GM12801 (cell line): ENCODE data around the gene XYLT2.

Source experiments
- CTCF ChIP-seq: IDR thresholded peaks from one replicate; pipeline ENCODE4 v1.5.1; 2011; ENCODE audit warnings: control low read depth; ENCODE audit not compliant: insufficient read length; ENCODE audit errors: extremely low read depth

Gene XYLT2

GRCh38 chr17:50365165-50365564, 19.2 kb downstream of the XYLT2 start:
- no peak for TF ChIP-seq CTCF

DNA sequence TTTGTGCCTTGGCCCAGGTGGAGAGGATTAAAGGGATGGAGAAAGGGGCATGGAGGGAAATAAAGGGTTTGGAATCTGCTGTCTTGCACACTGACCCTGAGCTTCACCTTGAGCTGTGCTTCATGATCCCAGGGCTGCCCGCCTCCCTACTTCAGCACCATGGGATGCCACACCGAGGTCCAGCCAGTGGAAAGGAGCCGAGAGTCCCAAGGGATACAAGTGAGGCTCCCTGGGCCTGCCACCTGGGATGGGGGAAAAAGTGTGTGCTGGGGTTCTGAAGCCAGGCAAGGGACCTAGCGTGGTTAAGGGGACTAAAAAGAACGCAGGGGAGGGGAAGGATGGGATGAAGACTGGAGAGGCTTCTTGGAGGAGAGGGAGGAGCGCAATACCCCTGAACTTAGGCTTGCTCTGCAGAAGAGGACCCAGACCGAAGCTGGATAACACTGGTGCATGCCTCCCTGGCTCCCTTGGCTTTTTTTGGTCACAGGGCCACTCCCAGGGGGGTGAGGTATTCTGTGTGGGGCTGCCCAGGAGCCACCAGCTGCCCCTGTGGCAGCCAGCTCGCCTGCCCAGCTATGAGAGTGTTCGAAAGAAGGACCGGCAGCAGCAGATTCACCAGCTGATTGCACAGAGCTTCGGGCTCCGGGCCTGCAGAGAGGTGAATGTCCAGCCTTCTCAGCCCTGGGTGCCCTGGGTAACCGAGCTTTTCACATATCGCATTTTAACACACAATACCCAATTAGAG, 19.9 kb downstream of the XYLT2 start:
- no peak for TF ChIP-seq CTCF

GRCh38 chr17:50367401-50367800, 21.5 kb downstream of the XYLT2 start:
- TF ChIP-seq CTCF, result no peak

DNA sequence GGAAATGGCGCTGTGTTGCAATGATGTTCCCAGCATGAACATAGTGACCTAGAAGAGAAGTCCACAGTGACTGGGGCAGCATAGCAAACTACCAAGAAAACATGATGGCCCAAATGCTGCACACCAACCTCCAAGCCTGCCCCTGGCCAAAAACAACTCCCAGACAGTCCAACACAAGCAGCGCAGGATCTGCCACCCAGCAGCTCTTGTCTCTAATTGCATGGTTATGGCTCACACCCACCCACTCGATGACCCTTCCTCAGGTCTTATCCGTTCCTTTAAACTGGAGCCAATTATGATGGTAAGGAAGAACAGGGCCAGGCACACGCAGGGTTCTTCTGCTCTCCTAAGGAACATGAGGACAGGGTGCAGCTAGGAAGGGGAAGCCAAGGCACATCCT, 24.1 kb downstream of the XYLT2 start:
- no peak for TF ChIP-seq CTCF

DNA sequence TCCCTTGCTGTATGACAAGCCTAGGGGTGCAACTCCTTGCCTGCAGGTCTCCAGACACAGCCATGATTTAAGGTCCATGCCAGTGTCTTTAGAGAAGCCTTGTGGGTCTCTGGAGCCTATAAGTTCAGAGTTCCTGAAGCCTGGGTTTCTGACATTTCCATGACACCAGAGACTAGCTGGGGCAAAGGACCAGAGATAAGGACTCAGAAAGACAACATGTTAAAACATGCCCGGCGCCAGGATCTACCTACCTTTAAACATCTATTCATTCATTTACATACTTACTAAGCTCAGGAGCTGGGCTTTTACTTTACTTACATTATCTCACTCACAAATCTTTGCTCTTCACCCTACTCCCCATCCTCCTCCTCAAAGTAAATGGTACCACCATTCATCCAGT, 25.6 kb downstream of the XYLT2 start:
- TF ChIP-seq CTCF, result no peak

DNA sequence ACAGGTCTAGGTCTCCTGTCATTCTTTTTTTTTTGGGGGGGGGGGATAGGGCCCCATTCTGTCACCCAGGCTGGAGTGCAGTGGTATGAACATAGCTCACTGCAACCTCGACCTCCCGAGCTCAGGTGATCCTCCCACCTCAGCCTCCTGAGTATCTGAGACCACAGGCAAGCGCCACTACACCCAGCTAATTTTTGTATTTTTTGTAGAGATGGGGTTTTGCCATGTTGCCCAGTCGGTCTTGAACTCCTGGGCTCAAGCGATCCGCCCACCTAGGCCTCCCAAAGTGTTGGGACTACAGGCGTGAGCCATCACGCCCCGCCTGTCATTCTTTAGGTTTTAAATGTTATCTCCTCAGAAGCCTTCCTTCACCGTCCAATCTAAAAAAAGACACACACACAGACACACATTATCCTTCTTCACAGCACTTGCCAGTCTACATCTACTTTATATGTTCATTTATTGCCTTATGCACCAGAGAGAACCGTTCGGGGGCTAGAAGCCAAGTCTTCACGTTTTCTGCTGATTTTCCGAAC, 26.4 kb downstream of the XYLT2 start:
- no peak for TF ChIP-seq CTCF

- TF ChIP-seq CTCF, result no peak
Observed at GRCh38 chr17:50372758-50373556, 27.0 kb downstream of the XYLT2 start, which contains the start of the genes EME1 and MRPL27. TSS of gene EME1 (plus strand) at chr17:50373229. CDS start at chr17:50375209, 1,980 bp downstream. TSS of gene MRPL27 (minus strand) at chr17:50373184. CDS start at chr17:50373170, 14 bp downstream.
